Measurements from ENCODE around the gene STXBP4. TPM values are rescaled to one million over a fixed set of nuclear protein-coding genes. Genes with fewer than 3 reads are reported as not detected.

The STXBP4 gene
- total RNA-seq (2012; rRNA removed): 13.4 and 17.7 TPM in 2 replicates

GRCh38 chr17:54968262-54968987 lies at the start of gene STXBP4, which contains the start of gene COX11:
STXBP4 (plus strand) TSS chr17:54968765; CDS start chr17:54986220, 17,455 bp downstream.
COX11 (minus strand) TSS chr17:54968654; CDS start chr17:54968646, 8 bp downstream.
- H3K9ac ChIP-seq (ENCODE audit: low read depth, low read length): peak within 1 kb of the TSS; percentile 91
- H3K27me3 ChIP-seq (ENCODE audit: control insufficient read depth, insufficient read depth, low read length): no peaks in the 10 kb centered on the region
- peak within 1 kb of the TSS; percentile 92 for H3K4me3 ChIP-seq (ENCODE audit: low read length)
- H3K4me1 ChIP-seq (ENCODE audit: control insufficient read depth, insufficient read depth, low read length): peaks cover 26% of the 10 kb centered on the region
- H3K9me3 ChIP-seq (replicated peaks; ENCODE audit: low read length): no peaks in the 10 kb centered on the region
- peaks cover 25% of the 10 kb centered on the region for H3K36me3 ChIP-seq (ENCODE audit: insufficient read depth, low read length)
- H3K4me2 ChIP-seq (ENCODE audit: low read length): peak within 1 kb of the TSS; percentile 80

GRCh38 chr17:54919425-54919824 lies 49.1 kb upstream of the STXBP4 start:
- no peaks in the 10 kb centered on the region for H3K4me1 ChIP-seq (ENCODE audit: control insufficient read depth, insufficient read depth, low read length)
- H3K4me2 ChIP-seq (ENCODE audit: low read length): no peak overlapping the region
- H3K27me3 ChIP-seq (ENCODE audit: control insufficient read depth, insufficient read depth, low read length): no peaks in the 10 kb centered on the region
- H3K36me3 ChIP-seq (ENCODE audit: insufficient read depth, low read length): peaks cover 18% of the 10 kb centered on the region
- no peak overlapping the region for H3K9ac ChIP-seq (ENCODE audit: low read depth, low read length)
- peaks cover 5% of the 10 kb centered on the region for H3K9me3 ChIP-seq (replicated peaks; ENCODE audit: low read length)
- no peak overlapping the region for H3K4me3 ChIP-seq (ENCODE audit: low read length)

- Histone ChIP-seq H3K4me2 (ENCODE audit: low read length) (no peak overlapping the region), H3K9ac (ENCODE audit: low read depth, low read length) (no peak overlapping the region), H3K9me3 (replicated peaks; ENCODE audit: low read length) (peaks cover 5% of the 10 kb centered on the region), H3K4me3 (ENCODE audit: low read length) (no peak overlapping the region), H3K36me3 (ENCODE audit: insufficient read depth, low read length) (peaks cover 18% of the 10 kb centered on the region), H3K27me3 (ENCODE audit: control insufficient read depth, insufficient read depth, low read length) (no peaks in the 10 kb centered on the region), H3K4me1 (ENCODE audit: control insufficient read depth, insufficient read depth, low read length) (no peaks in the 10 kb centered on the region)
Measured at GRCh38 chr17:54920819-54921218, 47.7 kb upstream of the STXBP4 start.

- H3K4me3 ChIP-seq (ENCODE audit: low read length): no peak overlapping the region
- H3K36me3 ChIP-seq (ENCODE audit: insufficient read depth, low read length): peaks cover 6% of the 10 kb centered on the region
- no peaks in the 10 kb centered on the region for H3K9me3 ChIP-seq (replicated peaks; ENCODE audit: low read length)
- no peak overlapping the region for H3K9ac ChIP-seq (ENCODE audit: low read depth, low read length)
- no peak overlapping the region for H3K4me2 ChIP-seq (ENCODE audit: low read length)
- H3K4me1 ChIP-seq (ENCODE audit: control insufficient read depth, insufficient read depth, low read length): no peaks in the 10 kb centered on the region
- H3K27me3 ChIP-seq (ENCODE audit: control insufficient read depth, insufficient read depth, low read length): no peaks in the 10 kb centered on the region
Measured at GRCh38 chr17:54924405-54924804, 44.2 kb upstream of the STXBP4 start.

GRCh38 chr17:54927525-54927924 lies 41.0 kb upstream of the STXBP4 start:
- Histone ChIP-seq H3K4me3 (ENCODE audit: low read length) (no peak overlapping the region), H3K9me3 (replicated peaks; ENCODE audit: low read length) (no peaks in the 10 kb centered on the region), H3K4me2 (ENCODE audit: low read length) (no peak overlapping the region), H3K36me3 (ENCODE audit: insufficient read depth, low read length) (peaks cover 6% of the 10 kb centered on the region), H3K27me3 (ENCODE audit: control insufficient read depth, insufficient read depth, low read length) (no peaks in the 10 kb centered on the region), H3K4me1 (ENCODE audit: control insufficient read depth, insufficient read depth, low read length) (no peaks in the 10 kb centered on the region), H3K9ac (ENCODE audit: low read depth, low read length) (no peak overlapping the region)

- H3K4me2 ChIP-seq (ENCODE audit: low read length): no peak overlapping the region
- no peak overlapping the region for H3K9ac ChIP-seq (ENCODE audit: low read depth, low read length)
- H3K36me3 ChIP-seq (ENCODE audit: insufficient read depth, low read length): peaks cover 8% of the 10 kb centered on the region
- no peaks in the 10 kb centered on the region for H3K27me3 ChIP-seq (ENCODE audit: control insufficient read depth, insufficient read depth, low read length)
- no peak overlapping the region for H3K4me3 ChIP-seq (ENCODE audit: low read length)
- H3K4me1 ChIP-seq (ENCODE audit: control insufficient read depth, insufficient read depth, low read length): no peaks in the 10 kb centered on the region
- H3K9me3 ChIP-seq (replicated peaks; ENCODE audit: low read length): no peaks in the 10 kb centered on the region
Measured at GRCh38 chr17:54932711-54933110, 35.9 kb upstream of the STXBP4 start.

GRCh38 chr17:54933921-54934320 lies 34.6 kb upstream of the STXBP4 start:
- Histone ChIP-seq H3K9ac (ENCODE audit: low read depth, low read length) (no peak overlapping the region), H3K4me1 (ENCODE audit: control insufficient read depth, insufficient read depth, low read length) (no peaks in the 10 kb centered on the region), H3K36me3 (ENCODE audit: insufficient read depth, low read length) (peaks cover 4% of the 10 kb centered on the region), H3K9me3 (replicated peaks; ENCODE audit: low read length) (no peaks in the 10 kb centered on the region), H3K4me3 (ENCODE audit: low read length) (no peak overlapping the region), H3K27me3 (ENCODE audit: control insufficient read depth, insufficient read depth, low read length) (no peaks in the 10 kb centered on the region), H3K4me2 (ENCODE audit: low read length) (no peak overlapping the region)

- Histone ChIP-seq H3K9me3 (replicated peaks; ENCODE audit: low read length) (no peaks in the 10 kb centered on the region), H3K36me3 (ENCODE audit: insufficient read depth, low read length) (peaks cover 8% of the 10 kb centered on the region), H3K4me2 (ENCODE audit: low read length) (no peak overlapping the region), H3K9ac (ENCODE audit: low read depth, low read length) (no peak overlapping the region), H3K4me3 (ENCODE audit: low read length) (no peak overlapping the region), H3K4me1 (ENCODE audit: control insufficient read depth, insufficient read depth, low read length) (no peaks in the 10 kb centered on the region), H3K27me3 (ENCODE audit: control insufficient read depth, insufficient read depth, low read length) (no peaks in the 10 kb centered on the region)
Measured at GRCh38 chr17:54935471-54935870, 33.1 kb upstream of the STXBP4 start.

GRCh38 chr17:54937018-54937417 lies 31.5 kb upstream of the STXBP4 start:
- Histone ChIP-seq H3K36me3 (ENCODE audit: insufficient read depth, low read length) (peaks cover 8% of the 10 kb centered on the region), H3K9ac (ENCODE audit: low read depth, low read length) (no peak overlapping the region)

GRCh38 chr17:54937426-54937825 lies 31.1 kb upstream of the STXBP4 start:
- peaks cover 8% of the 10 kb centered on the region for H3K36me3 ChIP-seq (ENCODE audit: insufficient read depth, low read length)

More at GRCh38 chr17:54937018-54937417, 31.5 kb upstream of the STXBP4 start:
- H3K27me3 ChIP-seq (ENCODE audit: control insufficient read depth, insufficient read depth, low read length): no peaks in the 10 kb centered on the region
- no peaks in the 10 kb centered on the region for H3K9me3 ChIP-seq (replicated peaks; ENCODE audit: low read length)
- no peak overlapping the region for H3K4me2 ChIP-seq (ENCODE audit: low read length)
- H3K4me3 ChIP-seq (ENCODE audit: low read length): no peak overlapping the region
- no peaks in the 10 kb centered on the region for H3K4me1 ChIP-seq (ENCODE audit: control insufficient read depth, insufficient read depth, low read length)

GRCh38 chr17:54941285-54941684 lies 27.3 kb upstream of the STXBP4 start:
- Histone ChIP-seq H3K4me1 (ENCODE audit: control insufficient read depth, insufficient read depth, low read length) (peaks cover 17% of the 10 kb centered on the region), H3K36me3 (ENCODE audit: insufficient read depth, low read length) (peaks cover 8% of the 10 kb centered on the region), H3K4me3 (ENCODE audit: low read length) (no peak overlapping the region), H3K9ac (ENCODE audit: low read depth, low read length) (no peak overlapping the region), H3K9me3 (replicated peaks; ENCODE audit: low read length) (no peaks in the 10 kb centered on the region), H3K27me3 (ENCODE audit: control insufficient read depth, insufficient read depth, low read length) (no peaks in the 10 kb centered on the region), H3K4me2 (ENCODE audit: low read length) (no peak overlapping the region)

More at GRCh38 chr17:54937426-54937825, 31.1 kb upstream of the STXBP4 start:
- Histone ChIP-seq H3K4me2 (ENCODE audit: low read length) (no peak overlapping the region), H3K4me3 (ENCODE audit: low read length) (no peak overlapping the region), H3K9ac (ENCODE audit: low read depth, low read length) (no peak overlapping the region), H3K9me3 (replicated peaks; ENCODE audit: low read length) (no peaks in the 10 kb centered on the region), H3K27me3 (ENCODE audit: control insufficient read depth, insufficient read depth, low read length) (no peaks in the 10 kb centered on the region), H3K4me1 (ENCODE audit: control insufficient read depth, insufficient read depth, low read length) (no peaks in the 10 kb centered on the region)

- no peaks in the 10 kb centered on the region for H3K27me3 ChIP-seq (ENCODE audit: control insufficient read depth, insufficient read depth, low read length)
- peak overlapping the region; percentile 4 for H3K4me2 ChIP-seq (ENCODE audit: low read length)
- no peaks in the 10 kb centered on the region for H3K9me3 ChIP-seq (replicated peaks; ENCODE audit: low read length)
- peak overlapping the region; percentile 46 for H3K9ac ChIP-seq (ENCODE audit: low read depth, low read length)
- peaks cover under 1% of the 10 kb centered on the region for H3K36me3 ChIP-seq (ENCODE audit: insufficient read depth, low read length)
- H3K4me3 ChIP-seq (ENCODE audit: low read length): no peak overlapping the region
- peaks cover 40% of the 10 kb centered on the region for H3K4me1 ChIP-seq (ENCODE audit: control insufficient read depth, insufficient read depth, low read length)
Measured at GRCh38 chr17:54944796-54945195, 23.8 kb upstream of the STXBP4 start.

Data from skeletal muscle satellite cell (primary cell).